Measurements from ENCODE around the gene TMEM86B.
A peak's percentile ranks its signal among the peaks of the same experiment; 100 is the strongest.
"Not testable (repeated sequence)": the region's sequence is repeated elsewhere in the genome, so short reads cannot be mapped to it uniquely, and the experiment has no call there.

TMEM86B gene

GRCh38 chr19:55226273-55226672 lies 2.3 kb downstream of the TMEM86B start:
- DNase-seq (ENCODE audit: low spot score in 2 of 2) (no peak), ATAC-seq (ENCODE audit: low read depth) (no peak)
- H3K27me3 Mint-ChIP-seq = no peaks in the 10 kb centered on the region
- H3K36me3 Mint-ChIP-seq = peaks cover 24% of the 10 kb centered on the region
- no peak overlapping the region for H3K27ac Mint-ChIP-seq
- H3K4me3 Mint-ChIP-seq = no peak overlapping the region
- H3K4me1 Mint-ChIP-seq = peaks cover 7% of the 10 kb centered on the region
- H3K9me3 Mint-ChIP-seq = peaks cover 3% of the 10 kb centered on the region

GRCh38 chr19:55225415-55225958 lies 3.1 kb downstream of the TMEM86B start:
- H3K9me3 Mint-ChIP-seq = peaks cover 5% of the 10 kb centered on the region
- ATAC-seq (ENCODE audit: low read depth) (no peak), DNase-seq (ENCODE audit: low spot score in 2 of 2) (no peak)
- no peak overlapping the region for H3K27ac Mint-ChIP-seq
- no peak overlapping the region for H3K4me3 Mint-ChIP-seq
- peaks cover 26% of the 10 kb centered on the region for H3K36me3 Mint-ChIP-seq
- no peaks in the 10 kb centered on the region for H3K27me3 Mint-ChIP-seq
- H3K4me1 Mint-ChIP-seq = peaks cover 7% of the 10 kb centered on the region

- H3K36me3 Mint-ChIP-seq = peaks cover 23% of the 10 kb centered on the region
- H3K9me3 Mint-ChIP-seq; H3K4me3 Mint-ChIP-seq; H3K27me3 Mint-ChIP-seq; ATAC-seq (ENCODE audit: low read depth); DNase-seq (ENCODE audit: low spot score in 2 of 2); H3K27ac Mint-ChIP-seq; H3K4me1 Mint-ChIP-seq: not testable (repeated sequence)
These were observed 3.7 kb downstream of the TMEM86B start for GRCh38 chr19:55224679-55225414.

GRCh38 chr19:55224038-55224665 lies 4.4 kb downstream of the TMEM86B start:
- no peaks in the 10 kb centered on the region for H3K27me3 Mint-ChIP-seq
- H3K4me1 Mint-ChIP-seq = peaks cover 5% of the 10 kb centered on the region
- H3K27ac Mint-ChIP-seq = no peak overlapping the region
- DNase-seq (ENCODE audit: low spot score in 2 of 2) (no peak), ATAC-seq (ENCODE audit: low read depth) (no peak)
- peaks cover 21% of the 10 kb centered on the region for H3K36me3 Mint-ChIP-seq
- no peak overlapping the region for H3K4me3 Mint-ChIP-seq
- peaks cover 5% of the 10 kb centered on the region for H3K9me3 Mint-ChIP-seq

GRCh38 chr19:55223291-55224037 lies 5.1 kb downstream of the TMEM86B start:
- no peak overlapping the region for H3K27ac Mint-ChIP-seq
- DNase-seq (ENCODE audit: low spot score in 2 of 2) (no peak), ATAC-seq (ENCODE audit: low read depth) (no peak)
- peaks cover 5% of the 10 kb centered on the region for H3K4me1 Mint-ChIP-seq
- peaks cover 5% of the 10 kb centered on the region for H3K9me3 Mint-ChIP-seq
- H3K4me3 Mint-ChIP-seq = no peak overlapping the region
- peaks cover 19% of the 10 kb centered on the region for H3K36me3 Mint-ChIP-seq
- no peaks in the 10 kb centered on the region for H3K27me3 Mint-ChIP-seq

- H3K36me3 Mint-ChIP-seq = peaks cover 11% of the 10 kb centered on the region
- H3K9me3 Mint-ChIP-seq = peaks cover 8% of the 10 kb centered on the region
- DNase-seq (ENCODE audit: low spot score in 2 of 2) (no peak), ATAC-seq (ENCODE audit: low read depth) (no peak)
- H3K4me3 Mint-ChIP-seq = no peak overlapping the region
- H3K27ac Mint-ChIP-seq = no peak overlapping the region
- H3K4me1 Mint-ChIP-seq = peaks cover 11% of the 10 kb centered on the region
- peaks cover 3% of the 10 kb centered on the region for H3K27me3 Mint-ChIP-seq
These were observed 8.0 kb downstream of the TMEM86B start for GRCh38 chr19:55220525-55220924.

- no peak overlapping the region for H3K4me3 Mint-ChIP-seq
These were observed 11.9 kb downstream of the TMEM86B start for GRCh38 chr19:55216461-55217198.

GRCh38 chr19:55213547-55213946 lies 15.0 kb downstream of the TMEM86B start:
- DNase-seq (ENCODE audit: low spot score in 2 of 2) = no peak
- no peak overlapping the region for H3K27ac Mint-ChIP-seq
- H3K27me3 Mint-ChIP-seq = peaks cover 13% of the 10 kb centered on the region
- H3K4me3 Mint-ChIP-seq = no peak overlapping the region
- H3K36me3 Mint-ChIP-seq = no peaks in the 10 kb centered on the region
- ATAC-seq (ENCODE audit: low read depth) = no peak
- peaks cover 5% of the 10 kb centered on the region for H3K9me3 Mint-ChIP-seq
- H3K4me1 Mint-ChIP-seq = peaks cover 7% of the 10 kb centered on the region

More at GRCh38 chr19:55216461-55217198, 11.9 kb downstream of the TMEM86B start:
- Mint-ChIP-seq H3K4me1 (peaks cover 7% of the 10 kb centered on the region), H3K9me3 (peaks cover 9% of the 10 kb centered on the region), H3K27me3 (peaks cover 7% of the 10 kb centered on the region), H3K27ac (peak overlapping the region; percentile 15), H3K36me3 (peaks cover 6% of the 10 kb centered on the region)
- DNase-seq (ENCODE audit: low spot score in 2 of 2) (peak in 1 of 2 donors; percentile 25), ATAC-seq (ENCODE audit: low read depth) (peak; percentile 53)

GRCh38 chr19:55212447-55212846 lies 16.1 kb downstream of the TMEM86B start:
- no peak overlapping the region for H3K27ac Mint-ChIP-seq
- H3K9me3 Mint-ChIP-seq = peaks cover 5% of the 10 kb centered on the region
- ATAC-seq (ENCODE audit: low read depth) (peak; percentile 27), DNase-seq (ENCODE audit: low spot score in 2 of 2) (no peak)
- peaks cover 7% of the 10 kb centered on the region for H3K4me1 Mint-ChIP-seq
- H3K27me3 Mint-ChIP-seq = peaks cover 13% of the 10 kb centered on the region
- no peaks in the 10 kb centered on the region for H3K36me3 Mint-ChIP-seq
- H3K4me3 Mint-ChIP-seq = no peak overlapping the region

GRCh38 chr19:55209693-55210472 lies 18.7 kb downstream of the TMEM86B start:
- Mint-ChIP-seq H3K27ac (no peak overlapping the region), H3K27me3 (peaks cover 21% of the 10 kb centered on the region), H3K9me3 (peaks cover 2% of the 10 kb centered on the region), H3K4me3 (no peak overlapping the region), H3K36me3 (no peaks in the 10 kb centered on the region), H3K4me1 (no peaks in the 10 kb centered on the region)
- ATAC-seq (ENCODE audit: low read depth) = no peak
- no peak for DNase-seq (ENCODE audit: low spot score in 2 of 2)

- peaks cover 22% of the 10 kb centered on the region for H3K27me3 Mint-ChIP-seq
- ATAC-seq (ENCODE audit: low read depth) = no peak
These were observed 19.5 kb downstream of the TMEM86B start, which contains the start of gene PTPRH for GRCh38 chr19:55208880-55209692. PTPRH (minus strand) TSS chr19:55209501; CDS start chr19:55209433, 68 bp downstream.

More at GRCh38 chr19:55208880-55209692, 19.5 kb downstream of the TMEM86B start, which contains the start of gene PTPRH:
- DNase-seq (ENCODE audit: low spot score in 2 of 2) = no peak
- Mint-ChIP-seq H3K4me3 (no peak within 1 kb of the TSS), H3K36me3 (no peaks in the 10 kb centered on the region), H3K9me3 (peaks cover 2% of the 10 kb centered on the region), H3K4me1 (no peaks in the 10 kb centered on the region), H3K27ac (no peak within 1 kb of the TSS)

Data from memory B cell (primary cell).